ENCODE measurements around the gene KYNU. TPM values are rescaled to one million over a fixed set of nuclear protein-coding genes. Genes with fewer than 3 reads are reported as not detected.
A peak's percentile ranks its signal among the peaks of the same experiment; 100 is the strongest.
"Not testable (repeated sequence)": the region's sequence is repeated elsewhere in the genome, so short reads cannot be mapped to it uniquely, and the experiment has no call there.

The KYNU gene
- total RNA-seq, 6 donors from 2014 or later: 9.4 to 45.2 (median 15.6) TPM

DNA sequence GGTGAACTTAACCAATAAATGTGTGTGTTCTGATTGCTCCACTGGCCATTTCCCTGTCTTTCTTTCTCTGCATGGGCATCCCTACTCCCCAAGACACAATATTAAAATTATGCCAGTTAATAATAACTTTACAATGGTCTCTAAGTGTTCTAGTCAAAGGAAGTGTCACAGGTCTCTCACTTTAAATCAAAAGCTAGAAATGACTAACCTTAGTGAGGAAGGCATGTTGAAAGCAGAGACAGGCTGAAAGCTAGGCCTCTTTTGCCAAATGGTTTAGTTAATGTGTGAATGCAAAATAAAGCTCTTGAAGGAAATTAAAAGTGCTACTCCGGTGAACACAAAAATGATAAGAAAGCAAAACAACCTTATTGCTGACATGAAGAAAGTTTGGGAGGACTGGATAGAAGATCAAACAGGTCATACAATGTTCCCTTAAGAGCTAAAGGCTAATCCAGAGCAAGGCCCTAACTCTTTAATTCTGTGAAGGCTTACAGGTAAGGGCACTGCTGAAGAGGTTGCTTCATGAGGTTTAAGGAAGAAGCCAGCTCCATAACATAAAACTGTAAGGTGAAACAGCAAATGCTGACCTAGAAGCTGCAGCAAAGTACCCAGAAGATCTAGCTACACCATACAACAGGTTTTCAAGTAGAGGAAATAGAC is 207.8 kb downstream of the KYNU start:
- WGBS, 2 donors: 62 to 64% methylated on average over 1 of the region's 1 CpG
- ATAC-seq (ENCODE audit: low FRiP score in 2 of 2): no peak

DNA sequence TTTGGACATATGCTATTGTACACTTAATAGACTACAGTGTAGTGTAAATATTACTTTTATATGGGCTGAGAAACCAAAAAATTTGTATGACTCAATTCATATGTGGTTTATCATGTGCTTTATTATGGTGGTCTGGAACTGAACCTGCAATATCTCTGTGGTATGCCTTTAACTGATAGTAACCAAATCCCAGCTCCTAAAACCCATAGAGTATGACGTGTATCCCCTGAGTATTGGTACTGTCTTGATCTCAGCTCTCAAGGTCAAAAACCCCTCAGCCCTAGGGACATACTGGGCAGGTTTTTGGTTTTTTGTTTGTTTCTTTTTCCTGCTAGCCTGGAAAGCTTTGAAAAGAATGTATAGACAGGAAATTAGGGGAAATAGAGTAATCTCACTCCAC is 209.6 kb downstream of the KYNU start:
- DNase-seq (no peak), ATAC-seq (ENCODE audit: low FRiP score in 2 of 2) (no peak)
- no peaks in the 10 kb centered on the region for H3K4me1 ChIP-seq
- H3K36me3 ChIP-seq: no peaks in the 10 kb centered on the region
- H3K27me3 ChIP-seq: no peaks in the 10 kb centered on the region
- H3K9me3 ChIP-seq: no peaks in the 10 kb centered on the region
- 76 to 77% methylated on average over 1 of the region's 1 CpG for WGBS, 2 donors
- no peak overlapping the region for H3K4me3 ChIP-seq
- no peak overlapping the region for H3K27ac ChIP-seq
- no peak for TF ChIP-seq POLR2AphosphoS5 (IDR thresholded peaks at IDR 0.05)
- TF ChIP-seq, protein P1, sequence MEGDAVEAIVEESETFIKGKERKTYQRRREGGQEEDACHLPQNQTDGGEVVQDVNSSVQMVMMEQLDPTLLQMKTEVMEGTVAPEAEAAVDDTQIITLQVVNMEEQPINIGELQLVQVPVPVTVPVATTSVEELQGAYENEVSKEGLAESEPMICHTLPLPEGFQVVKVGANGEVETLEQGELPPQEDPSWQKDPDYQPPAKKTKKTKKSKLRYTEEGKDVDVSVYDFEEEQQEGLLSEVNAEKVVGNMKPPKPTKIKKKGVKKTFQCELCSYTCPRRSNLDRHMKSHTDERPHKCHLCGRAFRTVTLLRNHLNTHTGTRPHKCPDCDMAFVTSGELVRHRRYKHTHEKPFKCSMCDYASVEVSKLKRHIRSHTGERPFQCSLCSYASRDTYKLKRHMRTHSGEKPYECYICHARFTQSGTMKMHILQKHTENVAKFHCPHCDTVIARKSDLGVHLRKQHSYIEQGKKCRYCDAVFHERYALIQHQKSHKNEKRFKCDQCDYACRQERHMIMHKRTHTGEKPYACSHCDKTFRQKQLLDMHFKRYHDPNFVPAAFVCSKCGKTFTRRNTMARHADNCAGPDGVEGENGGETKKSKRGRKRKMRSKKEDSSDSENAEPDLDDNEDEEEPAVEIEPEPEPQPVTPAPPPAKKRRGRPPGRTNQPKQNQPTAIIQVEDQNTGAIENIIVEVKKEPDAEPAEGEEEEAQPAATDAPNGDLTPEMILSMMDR (IDR thresholded peaks at IDR 0.05): no peak
- TF ChIP-seq POLR2A (IDR thresholded peaks at IDR 0.05): no peak
- no peak for TF ChIP-seq EP300 (IDR thresholded peaks at IDR 0.05)

More for the DNA sequence above, 207.8 kb downstream of the KYNU start:
- no peak for DNase-seq
- H3K27me3 ChIP-seq: no peaks in the 10 kb centered on the region
- no peak for TF ChIP-seq POLR2A (IDR thresholded peaks at IDR 0.05)
- TF ChIP-seq, protein P1 (IDR thresholded peaks at IDR 0.05): no peak
- TF ChIP-seq POLR2AphosphoS5 (IDR thresholded peaks at IDR 0.05): no peak
- TF ChIP-seq EP300 (IDR thresholded peaks at IDR 0.05): no peak
- H3K9me3 ChIP-seq: no peaks in the 10 kb centered on the region
- no peak overlapping the region for H3K4me3 ChIP-seq
- no peak overlapping the region for H3K27ac ChIP-seq
- H3K36me3 ChIP-seq: no peaks in the 10 kb centered on the region
- no peaks in the 10 kb centered on the region for H3K4me1 ChIP-seq

DNA sequence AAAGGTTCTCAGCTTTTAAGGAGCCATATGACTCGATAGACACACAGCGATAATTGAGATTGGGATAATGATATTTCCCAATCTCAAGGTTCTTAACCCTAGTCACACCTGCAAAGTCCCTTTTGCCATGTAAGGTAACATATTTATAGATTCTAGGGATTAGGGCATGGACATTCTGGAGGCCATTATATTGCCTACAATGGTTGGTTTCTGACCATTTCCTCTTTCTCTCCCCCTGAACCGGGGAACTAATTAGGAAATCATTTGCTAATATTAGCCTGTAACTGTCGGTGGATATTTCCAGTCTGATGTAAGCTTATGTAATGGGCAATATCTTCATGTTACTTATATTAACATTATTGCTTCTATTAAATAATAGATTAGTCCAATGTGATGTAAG is 210.9 kb downstream of the KYNU start:
- no peaks in the 10 kb centered on the region for H3K4me1 ChIP-seq
- H3K36me3 ChIP-seq: no peaks in the 10 kb centered on the region
- no peak overlapping the region for H3K27ac ChIP-seq
- no peaks in the 10 kb centered on the region for H3K27me3 ChIP-seq
- WGBS, 2 donors: 67 to 76% methylated on average over 4 of the region's 4 CpGs
- ATAC-seq (ENCODE audit: low FRiP score in 2 of 2) (no peak), DNase-seq (no peak)
- H3K9me3 ChIP-seq: no peaks in the 10 kb centered on the region
- TF ChIP-seq EP300 (IDR thresholded peaks at IDR 0.05) (no peak), POLR2AphosphoS5 (IDR thresholded peaks at IDR 0.05) (no peak), POLR2A (IDR thresholded peaks at IDR 0.05) (no peak)
- TF ChIP-seq, protein P1 (IDR thresholded peaks at IDR 0.05): no peak
- H3K4me3 ChIP-seq: no peak overlapping the region

DNA sequence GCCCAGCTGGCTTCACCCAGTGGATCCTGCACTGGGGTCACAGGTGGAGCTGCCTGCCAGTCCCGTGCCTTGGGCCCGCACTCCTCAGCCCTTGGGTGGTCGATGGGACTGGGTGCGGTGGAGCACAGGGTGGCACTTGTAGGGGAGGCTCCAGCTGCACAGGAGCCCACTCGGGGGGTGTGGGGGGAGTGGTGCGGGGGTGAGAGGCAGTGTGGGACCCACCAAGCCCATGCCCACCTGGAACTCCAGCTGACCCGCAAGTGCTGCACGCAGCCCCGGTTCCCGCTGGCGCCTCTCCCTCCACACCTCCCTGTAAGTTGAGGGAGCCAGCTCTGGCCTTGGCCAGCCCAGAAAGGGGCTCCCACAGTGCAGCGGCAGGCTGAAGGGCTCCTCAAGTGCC is 212.1 kb downstream of the KYNU start:
- ATAC-seq (ENCODE audit: low FRiP score in 2 of 2): not testable (repeated sequence)
- peak in 1 of 2 donors; percentile 62 for DNase-seq
- WGBS, 2 donors: 100% methylated on average over 1 to 2 of the region's 12 CpGs

More for the DNA sequence above, 212.1 kb downstream of the KYNU start:
- not testable (repeated sequence) for H3K36me3 ChIP-seq, H3K4me3 ChIP-seq, H3K27ac ChIP-seq, H3K9me3 ChIP-seq, H3K27me3 ChIP-seq, H3K4me1 ChIP-seq

Small RNA genes within 50 kb of the gene (small RNA-seq; reads per million reads assigned to genes)
- 0 reads per million in 4 donors for gene MTND4LP12
